22Rv1 (cell line): ENCODE measurements around the gene SS18L1.

Source experiments
- H3K27ac ChIP-seq: fragments of 450-650 bp; 2 replicates; pipeline ENCODE4 v1.5.1; 2017
- ZFX ChIP-seq: fragments of 450-650 bp; IDR thresholded peaks from 2 replicates; pipeline ENCODE4 v1.6.1; 2017; ENCODE audit warnings: antibody characterized with exemption, borderline replicate concordance
- TF ChIP-seq, protein P1 (sequence below): fragments of 450-650 bp; IDR thresholded peaks from 2 replicates; pipeline ENCODE4 v1.5.1; 2017; ENCODE audit warnings: mild to moderate bottlenecking

Gene SS18L1

DNA sequence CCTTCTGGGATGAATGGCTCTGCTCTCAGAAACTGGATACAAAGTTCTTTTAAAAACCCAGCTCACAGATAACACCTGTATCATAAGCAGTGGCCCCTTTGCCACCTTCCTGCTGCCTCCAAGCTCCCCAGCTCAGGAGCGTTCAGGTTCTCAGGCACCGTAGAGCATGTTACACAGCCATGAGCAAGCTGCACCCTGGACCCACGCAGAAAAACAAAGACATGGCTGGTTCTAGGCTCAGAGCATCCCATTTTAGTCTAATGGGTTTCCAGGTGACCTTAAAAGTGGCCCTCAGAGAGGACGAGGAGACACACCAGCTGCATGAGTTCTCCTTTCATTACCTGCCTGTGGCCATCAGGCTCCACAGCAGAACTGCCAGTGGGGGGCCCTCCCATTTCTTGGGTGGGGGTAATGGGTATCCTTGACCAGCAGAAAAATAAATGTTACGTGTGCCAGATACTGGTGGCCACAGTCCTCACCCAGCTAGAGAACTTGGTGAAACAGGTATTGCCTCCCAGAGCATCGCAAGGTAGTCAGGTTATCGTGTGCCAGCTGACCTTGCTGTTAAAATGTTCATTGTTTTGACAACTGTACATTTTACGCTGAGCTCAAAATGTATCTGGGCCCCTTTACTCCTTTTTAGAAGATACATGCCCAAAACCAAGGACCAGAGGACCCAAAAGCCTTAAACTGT lies 7.8 kb upstream of the SS18L1 start:
- TF ChIP-seq ZFX = no peak
- TF ChIP-seq, protein P1, sequence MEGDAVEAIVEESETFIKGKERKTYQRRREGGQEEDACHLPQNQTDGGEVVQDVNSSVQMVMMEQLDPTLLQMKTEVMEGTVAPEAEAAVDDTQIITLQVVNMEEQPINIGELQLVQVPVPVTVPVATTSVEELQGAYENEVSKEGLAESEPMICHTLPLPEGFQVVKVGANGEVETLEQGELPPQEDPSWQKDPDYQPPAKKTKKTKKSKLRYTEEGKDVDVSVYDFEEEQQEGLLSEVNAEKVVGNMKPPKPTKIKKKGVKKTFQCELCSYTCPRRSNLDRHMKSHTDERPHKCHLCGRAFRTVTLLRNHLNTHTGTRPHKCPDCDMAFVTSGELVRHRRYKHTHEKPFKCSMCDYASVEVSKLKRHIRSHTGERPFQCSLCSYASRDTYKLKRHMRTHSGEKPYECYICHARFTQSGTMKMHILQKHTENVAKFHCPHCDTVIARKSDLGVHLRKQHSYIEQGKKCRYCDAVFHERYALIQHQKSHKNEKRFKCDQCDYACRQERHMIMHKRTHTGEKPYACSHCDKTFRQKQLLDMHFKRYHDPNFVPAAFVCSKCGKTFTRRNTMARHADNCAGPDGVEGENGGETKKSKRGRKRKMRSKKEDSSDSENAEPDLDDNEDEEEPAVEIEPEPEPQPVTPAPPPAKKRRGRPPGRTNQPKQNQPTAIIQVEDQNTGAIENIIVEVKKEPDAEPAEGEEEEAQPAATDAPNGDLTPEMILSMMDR = no peak
- no peak overlapping the region for H3K27ac ChIP-seq

DNA sequence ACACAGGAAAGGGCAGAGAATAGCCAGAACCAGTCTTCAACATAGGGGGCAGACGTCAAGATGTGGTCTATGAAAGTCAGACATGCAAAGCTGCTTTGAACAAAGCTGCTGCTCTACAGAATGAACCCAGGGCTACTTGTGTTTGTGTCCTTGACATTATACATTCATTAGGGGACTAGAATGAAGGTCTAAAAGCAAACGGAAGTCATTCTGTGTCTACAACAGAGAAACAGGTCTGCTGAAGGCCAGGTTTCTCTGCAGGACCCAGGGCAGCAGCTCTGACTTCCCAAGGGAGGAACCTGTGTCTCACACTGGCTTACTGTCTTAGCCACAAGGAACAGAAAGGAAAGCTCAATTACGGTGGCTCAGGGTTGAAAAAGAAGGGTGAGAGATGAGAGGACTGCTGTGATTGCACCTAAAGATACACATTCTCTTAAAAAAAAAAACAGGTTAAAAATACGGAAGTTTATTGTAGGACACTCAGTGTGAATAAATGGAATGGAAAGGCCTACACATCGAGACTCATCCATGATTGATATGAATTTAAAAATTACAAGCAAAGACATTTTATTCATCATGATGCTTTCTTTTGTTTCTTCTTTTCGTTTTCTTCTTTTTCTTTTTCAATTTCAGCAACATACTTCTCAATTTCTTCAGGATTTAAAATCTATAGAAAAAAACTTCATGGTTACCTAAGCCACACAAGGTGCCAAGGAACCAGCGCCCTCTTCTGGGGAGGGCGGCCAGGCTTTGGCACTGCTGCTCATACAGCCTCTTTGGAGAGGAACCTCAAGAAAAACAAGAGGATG lies 7.1 kb upstream of the SS18L1 start:
- no peak for TF ChIP-seq ZFX
- TF ChIP-seq, protein P1 = peak; percentile 94
- H3K27ac ChIP-seq = peak overlapping the region; percentile 5

DNA sequence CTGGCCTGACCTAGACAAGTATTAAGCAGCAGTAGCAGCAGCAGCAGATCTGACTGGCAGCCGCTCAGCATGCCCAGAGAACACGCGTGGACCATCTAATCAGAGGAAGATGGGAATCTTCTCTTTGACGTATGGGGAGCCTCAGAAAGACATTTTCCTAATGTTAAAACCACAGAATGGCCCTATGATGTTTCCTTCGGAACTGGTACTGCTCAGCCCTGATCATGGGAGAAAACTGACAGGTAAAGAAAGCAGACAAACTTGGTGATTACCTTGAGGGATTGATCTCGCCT lies 6.5 kb upstream of the SS18L1 start:
- H3K27ac ChIP-seq = peak overlapping the region; percentile 5
- TF ChIP-seq, protein P1 = peak; percentile 63
- TF ChIP-seq ZFX = no peak

DNA sequence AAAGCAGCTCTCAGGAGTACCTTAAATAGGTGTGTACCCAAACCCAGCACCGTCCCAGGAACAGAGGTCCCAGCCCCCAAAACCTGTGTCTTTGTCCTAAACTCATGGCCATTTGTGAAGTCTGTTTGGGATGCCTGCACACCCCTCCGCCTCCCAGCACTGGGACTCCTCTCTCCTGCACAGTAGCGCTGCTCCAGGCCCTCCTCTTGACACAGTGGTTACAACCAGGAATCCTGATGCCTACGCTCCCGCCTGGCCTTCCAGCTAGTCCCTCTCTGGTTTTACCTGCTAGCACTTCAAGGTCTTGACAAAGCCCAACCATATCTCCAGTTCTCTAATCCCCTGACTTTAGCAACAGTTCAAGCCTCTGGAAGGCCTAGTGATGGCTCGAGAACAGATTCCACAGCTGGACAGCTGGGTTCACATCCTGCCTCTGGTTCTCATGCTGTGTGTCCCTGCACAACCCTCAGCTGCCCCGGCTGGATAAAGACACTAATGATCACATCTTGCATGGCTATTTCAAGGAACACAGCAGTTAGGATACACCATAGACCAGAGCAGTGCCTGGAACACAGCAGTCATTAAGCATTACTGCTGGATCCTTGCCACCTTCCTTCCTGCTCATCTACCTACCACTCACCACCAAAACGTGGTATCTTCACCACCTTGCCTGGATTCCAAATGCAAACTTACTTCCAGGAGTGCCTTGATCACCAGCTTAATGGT lies 5.9 kb upstream of the SS18L1 start:
- peak overlapping the region; percentile 5 for H3K27ac ChIP-seq
- TF ChIP-seq, protein P1 = no peak
- no peak for TF ChIP-seq ZFX

DNA sequence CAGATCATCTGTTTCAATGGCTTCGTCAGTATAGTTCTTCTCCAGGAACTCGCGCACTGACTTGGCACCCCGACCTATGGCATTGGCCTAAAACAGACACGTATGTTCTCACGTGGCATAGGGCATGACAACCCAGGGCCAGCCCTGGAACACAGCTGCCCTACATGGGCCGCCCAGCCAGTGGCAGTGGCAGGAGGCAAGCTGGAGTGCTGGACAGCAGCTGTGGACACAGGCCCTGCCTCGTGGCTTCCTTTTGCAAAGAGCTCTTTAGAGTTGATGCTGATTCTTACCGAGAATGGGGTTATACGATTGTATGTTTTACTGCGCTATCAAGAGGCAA lies 5.4 kb upstream of the SS18L1 start:
- H3K27ac ChIP-seq = no peak overlapping the region
- TF ChIP-seq ZFX = no peak
- TF ChIP-seq, protein P1 = no peak

DNA sequence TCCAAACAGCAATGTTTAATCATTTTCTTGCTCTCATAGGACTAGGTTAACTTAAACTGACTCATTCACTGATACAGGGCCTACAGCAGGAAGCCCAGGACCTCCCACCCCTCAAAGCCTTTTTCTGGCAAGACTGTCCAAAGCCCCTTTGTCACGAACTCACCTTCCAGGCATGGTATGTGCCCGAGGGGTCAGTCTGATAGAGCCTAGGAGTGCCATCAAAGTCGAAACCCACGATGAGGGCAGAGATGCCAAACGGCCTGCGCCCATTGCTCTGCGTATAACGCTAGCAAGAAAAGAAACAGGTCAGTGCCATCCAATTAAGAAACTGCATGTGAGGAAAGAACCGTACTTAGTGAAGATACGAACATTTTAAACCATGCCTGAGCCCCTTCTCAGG lies 4.7 kb upstream of the SS18L1 start:
- no peak overlapping the region for H3K27ac ChIP-seq
- no peak for TF ChIP-seq ZFX
- TF ChIP-seq, protein P1 = no peak

DNA sequence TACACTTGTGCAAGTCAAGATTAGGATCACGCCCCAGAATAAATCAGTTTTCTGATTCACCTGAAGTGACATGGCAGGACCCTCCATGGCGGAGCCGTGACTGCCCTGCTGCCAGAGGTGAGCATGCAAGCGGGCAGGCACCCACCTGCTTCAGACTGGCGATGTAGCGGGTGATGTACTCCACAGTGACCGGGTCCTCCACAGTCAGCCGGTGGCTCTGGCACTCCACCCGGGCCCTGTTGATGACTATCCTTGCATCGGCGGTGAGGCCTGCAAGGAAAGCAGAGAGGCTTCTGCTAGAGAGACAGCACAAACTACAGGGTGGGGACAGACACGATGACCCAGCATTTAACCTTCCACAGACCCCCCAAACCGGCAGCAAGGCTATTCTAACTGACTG lies 3.9 kb upstream of the SS18L1 start:
- TF ChIP-seq, protein P1 = no peak
- no peak overlapping the region for H3K27ac ChIP-seq
